ENCODE data around the gene BCKDHA. TPM values are rescaled to one million over a fixed set of nuclear protein-coding genes. Genes with fewer than 3 reads are reported as not detected.

BCKDHA gene
- total RNA-seq, 1 donor, result 15.3 TPM

DNA sequence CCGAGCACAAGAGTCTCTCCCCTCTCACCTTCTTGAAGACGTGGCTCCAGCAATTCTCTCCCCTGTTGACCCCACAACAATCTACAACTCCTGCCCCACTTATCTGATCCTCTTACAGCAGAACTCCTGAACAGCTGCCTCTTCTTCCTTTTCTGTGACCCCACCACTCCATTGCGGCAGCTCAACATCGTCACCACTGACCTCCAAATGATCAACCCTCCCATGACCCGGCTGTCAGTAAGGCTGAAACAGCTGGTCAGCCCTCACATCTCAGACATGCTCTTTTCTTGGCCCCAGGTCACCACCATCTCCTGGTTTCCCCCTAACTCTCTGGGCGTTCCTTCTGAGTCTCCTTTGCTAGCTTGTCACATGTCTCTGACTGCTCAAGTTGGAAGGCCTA, 2.3 kb upstream of the BCKDHA start:
- no peak for DNase-seq (ENCODE audit: low read depth)
- TF ChIP-seq, protein P1, sequence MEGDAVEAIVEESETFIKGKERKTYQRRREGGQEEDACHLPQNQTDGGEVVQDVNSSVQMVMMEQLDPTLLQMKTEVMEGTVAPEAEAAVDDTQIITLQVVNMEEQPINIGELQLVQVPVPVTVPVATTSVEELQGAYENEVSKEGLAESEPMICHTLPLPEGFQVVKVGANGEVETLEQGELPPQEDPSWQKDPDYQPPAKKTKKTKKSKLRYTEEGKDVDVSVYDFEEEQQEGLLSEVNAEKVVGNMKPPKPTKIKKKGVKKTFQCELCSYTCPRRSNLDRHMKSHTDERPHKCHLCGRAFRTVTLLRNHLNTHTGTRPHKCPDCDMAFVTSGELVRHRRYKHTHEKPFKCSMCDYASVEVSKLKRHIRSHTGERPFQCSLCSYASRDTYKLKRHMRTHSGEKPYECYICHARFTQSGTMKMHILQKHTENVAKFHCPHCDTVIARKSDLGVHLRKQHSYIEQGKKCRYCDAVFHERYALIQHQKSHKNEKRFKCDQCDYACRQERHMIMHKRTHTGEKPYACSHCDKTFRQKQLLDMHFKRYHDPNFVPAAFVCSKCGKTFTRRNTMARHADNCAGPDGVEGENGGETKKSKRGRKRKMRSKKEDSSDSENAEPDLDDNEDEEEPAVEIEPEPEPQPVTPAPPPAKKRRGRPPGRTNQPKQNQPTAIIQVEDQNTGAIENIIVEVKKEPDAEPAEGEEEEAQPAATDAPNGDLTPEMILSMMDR (IDR thresholded peaks at IDR 0.05; ENCODE audit: insufficient read depth, low read length), result no peak
- no peak overlapping the region for H3K4me3 ChIP-seq (ENCODE audit: low read depth, low read length)

DNA sequence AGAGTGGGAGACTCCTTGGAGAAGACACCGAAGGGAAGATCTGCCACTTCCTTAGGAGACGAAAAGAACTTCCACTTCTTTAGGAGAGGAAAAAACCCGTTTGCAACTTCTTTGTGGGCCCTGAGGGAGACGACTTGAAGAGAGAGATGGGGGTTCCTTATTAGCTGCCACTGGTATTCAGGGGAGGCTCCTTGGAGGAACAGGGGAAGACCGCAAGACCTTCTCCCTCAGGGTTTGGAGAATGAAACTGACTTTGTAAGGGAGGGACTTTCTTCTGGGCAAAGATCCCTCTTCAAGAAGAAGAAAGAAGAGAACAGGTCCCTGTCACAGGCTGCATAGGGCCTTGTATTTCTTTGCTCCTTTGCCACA, 416 bp downstream of the BCKDHA start:
- peak overlapping the region; percentile 89 for H3K4me3 ChIP-seq (ENCODE audit: low read depth, low read length)
- TF ChIP-seq, protein P1 (IDR thresholded peaks at IDR 0.05; ENCODE audit: insufficient read depth, low read length), result no peak
- no peak for DNase-seq (ENCODE audit: low read depth)

DNA sequence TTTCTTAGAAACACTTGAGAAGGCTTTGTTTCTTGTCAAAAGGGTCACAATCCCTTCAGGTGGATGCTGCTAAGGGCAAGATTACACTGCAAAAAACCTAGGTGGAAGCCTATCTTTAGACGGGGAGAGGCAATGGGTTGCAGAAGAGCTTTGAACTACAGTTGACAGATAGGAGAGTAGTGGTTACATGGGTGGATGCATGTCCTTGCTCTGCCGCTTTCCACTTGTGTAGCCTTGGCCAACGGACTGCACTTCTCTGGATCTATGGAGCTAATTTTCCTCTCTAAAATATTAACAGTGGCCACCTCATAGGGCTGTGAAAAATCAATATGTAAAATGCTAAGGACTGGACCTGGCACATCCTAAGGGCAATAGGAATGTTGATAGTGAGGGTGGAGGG, 980 bp downstream of the BCKDHA start:
- peak overlapping the region; percentile 89 for H3K4me3 ChIP-seq (ENCODE audit: low read depth, low read length)
- TF ChIP-seq, protein P1 (IDR thresholded peaks at IDR 0.05; ENCODE audit: insufficient read depth, low read length), result no peak
- no peak for DNase-seq (ENCODE audit: low read depth)

DNA sequence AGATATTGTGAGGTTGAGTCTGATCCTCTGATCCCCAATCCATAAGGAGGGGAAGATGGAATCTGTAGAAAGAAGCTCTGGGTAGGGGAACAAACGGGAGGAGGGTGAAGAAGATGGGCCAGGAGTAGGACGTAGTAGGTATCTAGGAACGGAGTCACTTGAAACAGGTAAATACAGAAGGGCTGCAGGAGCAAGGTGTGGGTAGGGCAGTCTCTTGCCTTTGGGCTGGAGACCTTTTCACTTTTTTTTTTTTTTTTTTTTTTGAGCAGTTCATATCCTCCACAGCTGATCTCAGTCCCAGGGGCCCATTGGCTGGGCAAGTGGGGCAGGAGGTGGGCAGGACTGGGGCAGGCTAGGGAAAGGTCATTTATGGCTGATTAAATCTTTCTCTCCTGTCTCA, 1.5 kb downstream of the BCKDHA start:
- peak overlapping the region; percentile 89 for H3K4me3 ChIP-seq (ENCODE audit: low read depth, low read length)
- no peak for DNase-seq (ENCODE audit: low read depth)
- TF ChIP-seq, protein P1 (IDR thresholded peaks at IDR 0.05; ENCODE audit: insufficient read depth, low read length), result no peak

DNA sequence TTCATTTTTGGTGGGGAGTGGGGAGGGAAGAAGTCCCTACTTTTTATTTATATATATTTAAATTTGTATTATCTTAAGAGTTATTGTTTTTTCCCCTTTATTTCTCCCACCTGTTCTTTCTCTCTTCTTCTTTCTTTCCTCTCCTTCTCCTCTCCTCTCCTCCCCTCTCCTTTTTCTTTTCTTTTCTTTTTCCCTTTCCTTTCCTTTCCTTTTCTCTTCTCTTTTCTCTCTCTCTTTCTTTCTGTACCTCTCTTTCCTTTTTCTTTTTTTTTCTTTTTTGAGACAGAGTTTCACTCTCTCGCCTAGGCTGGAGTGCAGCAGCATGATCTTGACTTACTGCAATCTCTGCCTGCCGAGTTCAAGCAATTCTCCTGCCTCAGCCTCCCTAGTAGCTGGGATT, 1.9 kb downstream of the BCKDHA start:
- no peak for DNase-seq (ENCODE audit: low read depth)
- TF ChIP-seq, protein P1 (IDR thresholded peaks at IDR 0.05; ENCODE audit: insufficient read depth, low read length), result no peak
- no peak overlapping the region for H3K4me3 ChIP-seq (ENCODE audit: low read depth, low read length)

DNA sequence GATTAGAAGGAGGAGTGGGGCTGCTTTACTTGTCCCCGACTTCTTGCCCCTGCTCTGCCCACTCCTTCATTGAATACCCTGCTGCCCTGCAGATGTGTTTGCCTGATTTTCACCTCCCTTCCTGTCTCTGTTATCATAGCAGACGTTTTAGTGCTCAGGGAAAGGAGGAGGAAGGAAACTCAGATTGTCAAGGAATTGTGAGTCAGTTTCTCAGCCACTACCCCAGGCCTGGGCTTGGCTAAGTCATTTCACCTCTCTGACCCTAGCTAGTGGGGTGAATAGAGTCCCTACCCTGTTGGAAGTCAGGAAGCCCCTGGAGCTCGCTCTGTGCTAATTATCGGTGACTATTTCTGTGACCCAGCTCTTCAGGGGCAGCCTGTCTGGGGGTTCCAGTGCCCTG, 3.9 kb downstream of the BCKDHA start:
- DNase-seq (ENCODE audit: low read depth), result no peak
- TF ChIP-seq, protein P1 (IDR thresholded peaks at IDR 0.05; ENCODE audit: insufficient read depth, low read length), result no peak

DNA sequence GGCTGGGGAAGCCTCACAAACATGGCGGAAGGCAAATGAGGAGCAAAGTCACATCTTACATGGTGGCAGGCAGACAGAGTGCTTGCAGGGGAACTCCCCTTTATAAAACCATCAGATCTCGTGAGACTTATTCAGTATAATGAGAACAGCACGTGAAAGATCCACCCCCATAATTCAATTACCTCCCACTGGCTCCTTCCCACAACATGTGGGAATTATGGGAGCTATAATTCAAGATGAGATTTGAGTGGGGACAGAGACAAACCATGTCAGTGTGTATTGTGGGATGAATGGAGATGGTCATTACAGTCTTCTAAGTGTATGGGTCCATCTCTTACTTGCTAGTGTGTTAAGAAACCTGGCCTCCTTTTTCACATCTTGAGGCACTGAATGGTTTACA, 4.4 kb downstream of the BCKDHA start:
- TF ChIP-seq, protein P1 (IDR thresholded peaks at IDR 0.05; ENCODE audit: insufficient read depth, low read length), result no peak

More for the DNA sequence above, 3.9 kb downstream of the BCKDHA start:
- no peak overlapping the region for H3K4me3 ChIP-seq (ENCODE audit: low read depth, low read length)

More for the DNA sequence above, 4.4 kb downstream of the BCKDHA start:
- no peak overlapping the region for H3K4me3 ChIP-seq (ENCODE audit: low read depth, low read length)
- DNase-seq (ENCODE audit: low read depth), result no peak

Data from fibroblast of the aortic adventitia (primary cell).